ENCODE measurements around the gene UBE3B.

GRCh38 chr12:109451400-109451799 lies 26.0 kb upstream of the UBE3B start:
- TF ChIP-seq CTCF (IDR thresholded peaks at IDR 0.05; ENCODE audit: insufficient read depth, low read depth, low read length) = no peak
- no peak for TF ChIP-seq EZH2 (IDR thresholded peaks at IDR 0.05; ENCODE audit: insufficient read depth, low read length)
